GM20431 (cell line): ENCODE measurements around the gene ATMIN.

Source experiments
- in situ Hi-C: fragments of 300-500 bp; cut with MseI, MboI; formaldehyde crosslinking; loops from one replicate; pipeline ENCODE4 v1.15.0; 2020; ENCODE audit warnings: low sequenced_read_pairs; ENCODE audit not compliant: unreplicated experiment

The ATMIN gene

DNA sequence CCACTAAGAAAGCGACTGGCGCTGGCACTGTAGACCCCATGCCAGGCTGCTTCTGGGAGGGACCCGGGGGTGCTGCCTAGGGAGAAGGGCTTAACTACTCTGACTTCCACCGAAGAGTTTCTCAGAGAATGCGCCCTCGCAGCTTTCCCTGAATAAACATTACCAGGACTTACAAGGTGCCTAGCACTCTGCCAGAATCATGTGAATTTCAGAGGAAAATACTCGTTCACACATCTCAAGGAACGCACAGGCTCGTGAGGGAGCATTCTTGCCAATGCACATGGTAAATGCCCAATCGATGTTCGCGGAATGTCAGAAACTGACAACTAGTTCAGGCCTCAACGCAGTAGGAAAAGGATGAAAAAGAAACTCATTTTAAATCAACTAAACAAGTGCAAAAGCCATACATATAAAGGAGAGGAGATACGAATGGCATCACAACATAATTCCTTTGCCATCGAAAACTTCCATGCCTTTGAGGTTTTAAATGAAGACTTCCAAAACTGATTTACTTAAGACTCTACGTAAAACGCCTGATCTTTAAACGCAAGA, 30.0 kb upstream of the ATMIN start:
- in situ Hi-C loops, result no loop called here

DNA sequence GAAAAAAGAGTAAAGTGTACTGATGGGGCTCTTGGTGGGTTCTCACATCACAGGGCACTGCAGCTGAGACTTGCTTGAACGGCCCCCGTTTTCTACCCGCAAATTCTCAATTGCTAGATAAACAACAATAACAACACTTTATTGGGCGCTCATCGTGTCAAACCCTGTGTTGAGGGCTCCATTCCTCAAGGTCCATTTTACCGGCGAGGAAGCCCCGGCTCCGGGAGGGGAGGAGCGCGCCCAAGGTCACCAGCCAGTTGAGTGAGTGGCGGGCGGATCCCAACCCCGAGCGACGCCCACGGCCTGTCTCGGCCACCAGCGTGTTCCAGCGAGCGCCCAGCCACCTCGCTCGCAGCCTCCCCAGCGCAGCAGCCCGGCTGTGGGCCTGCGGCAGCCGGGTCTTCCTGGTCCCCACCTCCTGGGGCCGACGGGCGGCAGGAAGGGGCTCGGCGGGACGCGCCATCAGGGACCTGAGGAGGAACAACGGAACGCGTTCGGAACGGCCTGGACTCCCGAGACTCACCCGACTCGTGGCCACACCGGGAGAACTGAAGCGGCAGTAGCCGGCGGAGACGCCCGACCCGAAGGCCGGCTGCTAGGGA, 29.3 kb upstream of the ATMIN start:
- in situ Hi-C loops, result no loop called here

DNA sequence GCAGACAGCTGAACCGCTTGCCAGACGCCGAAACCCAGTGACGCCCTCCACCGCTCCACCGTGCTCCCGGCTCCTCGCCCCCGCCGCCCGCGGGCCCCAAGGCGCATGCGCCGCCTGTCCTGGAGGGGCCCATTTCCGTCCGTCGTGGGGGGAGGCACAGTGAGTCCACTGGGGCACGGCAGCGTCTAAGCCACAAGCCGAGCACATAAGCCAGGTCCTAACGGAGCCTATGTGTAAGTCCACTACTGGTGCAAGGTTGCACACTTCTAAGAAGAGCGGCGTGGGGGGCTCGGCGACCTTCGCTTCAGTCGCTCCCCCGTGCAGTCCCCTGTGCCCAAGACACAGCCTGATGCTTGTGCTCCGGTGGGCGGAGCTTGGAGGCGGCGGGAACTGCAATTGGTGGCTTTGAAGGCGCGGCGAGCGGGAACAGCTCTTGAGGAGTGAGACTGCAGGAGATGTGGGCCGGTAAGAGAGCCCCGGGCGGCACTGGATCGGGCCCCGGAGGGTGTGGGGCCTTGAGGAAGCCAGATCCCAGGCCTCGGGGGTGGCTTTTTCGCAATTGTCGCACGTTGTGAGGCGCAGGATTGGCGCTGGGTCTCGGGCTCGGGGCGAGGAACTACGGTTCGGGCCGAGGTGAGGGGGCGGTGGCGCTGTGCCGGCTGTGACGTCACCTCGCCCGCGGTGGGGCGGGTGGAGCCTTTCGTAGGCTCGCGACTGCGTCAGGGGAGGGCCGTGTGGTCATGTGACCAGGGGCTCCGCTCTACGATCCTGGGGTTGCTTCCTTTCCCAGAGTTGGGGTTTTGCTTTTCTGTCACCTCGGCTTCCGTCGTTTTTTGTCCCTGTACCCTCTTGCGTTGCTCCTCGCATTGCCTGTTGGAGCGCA, 28.6 kb upstream of the ATMIN start, which contains the start of the genes CENPN and CMC2:
Gene CENPN, plus strand, starts transcription at position 402 of the 883 bp plus-strand sequence. CDS start 4,726 bp downstream, outside the sequence.
Gene CMC2, minus strand, starts transcription at position 73 of the 883 bp plus-strand sequence. CDS start 9,491 bp downstream, outside the sequence.
- in situ Hi-C loops, result no loop called here

DNA sequence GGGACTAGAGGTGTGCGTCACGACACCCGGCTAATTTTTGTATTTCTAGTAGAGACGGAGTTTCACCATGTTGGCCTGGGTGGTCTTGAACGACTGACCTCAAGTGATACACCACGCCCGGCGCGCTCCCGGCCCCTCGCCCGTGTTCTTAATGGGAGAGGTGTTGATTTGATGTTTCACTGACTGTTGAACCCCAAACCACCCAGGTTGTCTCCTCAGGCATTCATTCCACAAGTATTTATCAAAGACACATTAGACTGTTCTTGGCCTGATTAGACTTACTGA, 27.2 kb upstream of the ATMIN start:
- in situ Hi-C loops, result no loop called here

DNA sequence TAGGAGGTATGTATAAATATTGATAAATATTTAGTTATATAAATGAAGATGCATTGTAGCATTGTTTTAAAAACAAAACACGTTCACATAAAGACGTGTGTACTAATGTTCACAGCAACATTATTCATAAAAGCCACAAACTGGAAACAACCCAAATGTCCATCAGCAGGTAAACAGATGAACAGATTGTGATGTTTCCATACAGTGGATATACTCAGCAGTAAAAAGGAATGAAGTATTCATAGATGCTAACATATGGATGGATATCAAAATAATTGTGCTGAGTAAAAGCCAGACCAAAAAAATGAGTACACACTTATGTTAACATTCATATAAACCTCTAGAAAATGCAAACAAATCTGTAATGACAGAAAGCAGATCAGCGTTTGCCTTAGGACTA, 22.7 kb upstream of the ATMIN start:
- in situ Hi-C loops, result no loop called here

DNA sequence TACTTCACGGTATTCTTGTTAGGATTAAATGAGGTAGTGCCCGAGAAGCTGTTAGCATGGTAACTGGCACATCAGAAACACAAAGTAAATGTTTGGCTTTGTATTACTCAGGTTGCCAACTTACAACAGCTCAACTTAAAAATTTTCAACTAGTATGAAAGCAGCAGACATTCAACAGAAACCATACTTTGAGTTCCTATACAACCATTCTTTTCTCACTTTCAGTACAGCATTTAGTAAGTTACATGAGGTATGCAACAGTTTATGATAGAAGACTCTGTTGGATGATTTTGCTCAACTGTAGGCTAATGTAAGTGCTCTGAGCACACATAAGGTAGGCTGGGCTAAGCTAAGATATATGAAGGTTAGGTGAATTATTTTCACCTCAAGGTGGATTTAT, 21.0 kb upstream of the ATMIN start:
- in situ Hi-C loops, result no loop called here

DNA sequence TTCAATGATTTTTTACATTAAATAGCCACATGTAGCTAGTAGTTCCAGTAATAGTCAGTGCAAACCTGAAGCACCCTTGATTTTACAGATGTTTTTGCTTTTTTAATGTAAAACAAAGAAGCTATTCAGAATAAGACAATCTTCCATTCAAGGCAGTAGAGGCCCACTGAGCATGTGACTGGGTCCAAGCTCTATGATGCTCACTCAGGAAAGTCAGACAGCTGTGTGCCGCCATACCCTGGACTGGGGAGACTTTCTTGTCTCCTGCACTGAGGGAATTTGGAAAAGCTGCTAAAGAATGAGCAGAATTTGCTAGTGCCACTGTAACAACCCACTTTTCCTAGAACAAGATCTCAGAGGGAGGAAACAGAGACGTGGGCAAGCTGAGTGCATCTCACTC, 17.1 kb upstream of the ATMIN start:
- in situ Hi-C loops, result no loop called here

DNA sequence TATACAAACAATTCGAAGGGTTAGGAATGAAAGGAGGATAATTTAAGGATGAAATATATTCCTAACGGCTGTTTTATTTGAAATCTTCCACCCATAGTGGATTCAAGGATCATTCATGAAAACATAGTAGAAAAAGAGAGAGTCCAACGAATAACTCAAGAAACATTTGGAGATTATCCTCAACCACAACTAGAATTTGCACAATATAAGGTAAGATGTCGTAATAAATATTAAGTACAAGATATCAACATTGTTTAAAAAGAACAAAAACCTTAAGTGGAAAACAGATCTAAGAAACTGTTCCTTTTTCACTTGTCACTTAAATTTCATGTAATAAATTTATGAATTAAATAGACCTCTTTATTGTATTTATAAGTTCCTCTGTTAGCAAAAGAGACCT, 9.2 kb upstream of the ATMIN start:
- in situ Hi-C loops, result no loop called here

DNA sequence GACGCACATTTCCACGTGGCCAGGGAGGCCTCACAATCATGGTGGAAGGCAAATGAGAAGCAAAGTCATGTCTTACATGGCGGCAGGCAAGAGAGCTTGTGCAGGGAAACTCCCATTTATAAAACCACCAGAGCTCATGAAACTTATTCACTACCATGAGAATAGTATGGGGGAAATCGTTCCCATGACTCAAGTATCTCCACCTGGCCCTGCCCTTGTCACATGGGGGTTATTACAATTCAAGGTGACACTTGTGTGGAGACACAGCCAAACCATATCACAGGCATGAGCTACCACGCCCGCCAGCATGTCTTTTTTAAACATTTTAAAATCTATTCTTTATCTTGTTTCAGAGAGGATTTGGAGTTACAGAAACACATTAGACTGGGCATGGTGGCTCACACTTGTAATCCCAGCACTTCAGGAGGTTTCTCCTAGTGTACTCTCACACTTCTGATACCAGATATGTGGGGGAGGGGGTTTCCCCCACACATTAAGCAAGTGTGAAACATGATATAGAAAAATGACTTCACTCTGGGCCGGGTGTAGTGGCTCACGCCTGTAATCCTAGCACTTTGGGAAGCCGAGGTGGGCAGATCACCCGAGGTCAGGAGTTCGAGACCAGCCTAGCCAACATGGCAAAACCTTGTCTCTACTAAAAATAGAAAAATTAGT, 5.6 kb upstream of the ATMIN start:
- in situ Hi-C loops, result no loop called here

DNA sequence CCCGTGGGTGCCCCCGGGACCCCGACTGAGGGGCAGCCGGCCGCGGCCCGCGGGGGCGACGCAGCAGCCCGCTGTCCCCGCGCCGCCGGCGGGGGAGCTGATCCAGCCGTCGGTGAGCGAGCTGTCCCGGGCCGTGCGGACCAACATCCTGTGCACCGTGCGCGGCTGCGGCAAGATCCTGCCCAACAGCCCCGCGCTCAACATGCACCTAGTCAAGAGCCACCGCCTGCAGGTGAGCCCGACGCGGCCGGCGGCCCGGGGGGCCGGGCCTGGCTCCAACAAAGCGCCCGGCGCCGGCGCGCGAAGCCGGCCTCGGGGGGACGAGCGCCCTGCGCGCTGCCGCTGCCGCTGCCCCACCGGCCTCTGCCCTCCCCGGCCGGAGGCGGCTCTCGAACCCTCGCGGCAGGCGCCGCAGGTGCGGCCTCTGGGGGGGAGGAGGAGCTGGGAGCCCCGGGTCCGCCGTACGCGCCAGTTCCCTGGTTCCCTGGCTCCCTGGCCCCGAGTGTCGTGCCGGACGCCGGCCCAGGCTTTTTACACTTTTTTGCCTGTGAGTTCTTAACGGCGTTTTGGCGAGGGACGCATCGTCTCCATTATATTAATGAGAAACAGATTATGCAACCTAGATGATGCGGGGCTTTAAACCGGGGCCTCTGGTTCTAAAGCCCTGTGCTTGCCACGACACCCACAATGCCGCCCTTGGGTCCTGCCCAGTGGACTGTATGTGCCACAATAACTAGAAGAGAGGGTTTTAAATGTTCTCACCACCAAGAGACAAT, 521 bp downstream of the ATMIN start:
- in situ Hi-C loops, result no loop called here

DNA sequence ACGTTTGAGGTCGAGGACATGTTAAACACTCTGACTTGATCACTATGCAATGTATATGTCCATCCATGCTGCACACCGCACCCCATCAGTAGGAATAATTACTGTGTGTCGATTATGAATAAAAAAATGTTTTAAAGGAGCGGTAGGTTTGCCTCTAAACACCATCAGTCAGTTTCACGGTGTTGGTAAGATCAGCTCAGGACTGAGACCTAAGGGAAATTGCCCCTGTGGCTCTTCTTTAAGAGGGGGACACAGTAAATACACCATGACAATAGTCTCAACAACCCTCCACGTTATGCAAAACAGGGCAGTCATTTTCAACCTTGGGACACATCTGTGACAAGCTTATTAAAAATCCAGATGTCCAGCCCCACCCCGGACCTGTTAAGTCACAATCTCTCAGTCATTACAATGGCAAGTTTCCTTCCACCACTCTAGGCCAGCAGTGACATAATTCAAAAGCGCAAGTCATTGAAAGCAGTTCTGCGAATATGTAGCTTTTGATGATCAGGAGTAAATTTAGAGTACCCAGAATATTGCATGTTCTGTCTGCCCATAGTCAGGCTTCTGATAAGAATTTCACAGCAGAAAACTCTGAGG, 1.2 kb downstream of the ATMIN start:
- in situ Hi-C loops, result no loop called here

DNA sequence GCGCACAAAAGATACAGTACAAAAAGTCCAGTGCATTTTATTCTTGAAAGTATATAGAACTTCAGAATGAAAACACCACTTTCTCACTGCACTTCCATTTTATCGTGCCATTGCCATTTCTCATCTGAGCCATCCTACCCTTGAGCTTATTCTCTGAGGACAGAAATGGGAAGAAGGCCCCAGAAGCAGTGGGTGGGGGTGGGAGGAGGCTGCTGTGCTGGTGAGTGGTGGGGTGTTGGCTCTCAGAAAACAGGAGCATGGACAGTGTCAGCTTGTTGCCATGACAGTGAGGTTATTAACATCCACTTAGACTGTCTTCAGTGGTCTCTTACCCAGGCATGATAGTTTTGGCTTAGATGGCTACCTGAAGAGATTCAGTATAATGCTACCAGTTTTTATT, 4.5 kb downstream of the ATMIN start:
- in situ Hi-C loops, result no loop called here

DNA sequence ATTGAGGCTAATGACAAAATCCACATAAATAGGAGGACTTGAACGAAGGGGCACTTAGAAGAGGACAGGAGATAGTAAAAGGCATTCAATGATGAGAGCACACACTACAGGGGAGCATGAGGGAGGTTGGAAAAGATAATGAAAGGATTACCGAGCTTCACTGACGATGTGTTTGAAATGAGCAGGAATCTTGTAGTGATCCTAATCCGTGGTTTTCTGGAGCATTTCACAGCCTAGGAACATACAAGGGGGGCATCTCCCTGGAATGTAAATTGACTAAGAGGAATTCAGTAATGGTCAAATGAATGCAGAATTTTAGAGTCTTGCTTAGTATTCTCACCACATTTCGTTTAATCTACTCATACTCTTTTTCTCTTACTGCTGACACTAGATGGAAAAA, 5.2 kb downstream of the ATMIN start:
- in situ Hi-C loops, result no loop called here

DNA sequence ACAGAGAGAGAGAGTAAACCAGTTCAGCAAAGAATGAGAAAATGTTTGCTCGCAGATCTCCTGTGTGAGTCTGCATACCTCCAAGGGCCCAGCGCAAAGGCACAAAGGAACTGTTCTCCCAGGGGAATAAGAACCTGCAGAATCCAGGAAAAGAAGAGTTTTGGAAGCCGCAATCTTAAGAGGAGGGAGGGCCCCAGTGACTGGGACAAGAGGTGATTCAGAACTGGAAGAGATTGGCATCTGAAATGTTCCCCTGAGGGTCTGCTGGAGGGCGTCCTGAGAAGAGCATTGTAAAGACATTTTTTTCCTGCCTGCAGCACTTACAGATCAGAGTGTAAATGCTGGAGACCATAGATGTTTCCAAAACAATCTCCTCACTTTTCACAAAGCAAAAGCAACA, 6.1 kb downstream of the ATMIN start:
- in situ Hi-C loops, result no loop called here

DNA sequence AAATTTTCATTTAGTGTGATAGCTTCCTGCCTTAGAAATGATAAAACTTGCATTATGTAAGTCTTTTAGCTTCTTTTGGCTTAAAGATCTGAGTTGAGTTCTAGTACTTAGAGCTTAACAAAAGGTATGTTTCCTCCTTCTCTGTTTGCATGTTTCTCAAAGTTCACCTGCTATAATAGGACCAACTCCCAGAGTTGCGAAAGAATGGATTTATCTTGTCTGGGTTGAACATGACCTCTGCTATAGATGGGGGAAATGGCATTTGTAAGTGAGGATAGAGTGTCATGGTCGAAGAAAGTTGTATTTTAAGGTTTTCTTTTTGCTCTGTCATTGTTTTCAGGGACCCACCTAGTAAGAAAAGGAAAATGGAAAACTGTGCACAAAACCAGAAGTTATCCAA, 7.2 kb downstream of the ATMIN start:
- in situ Hi-C loops, result no loop called here

DNA sequence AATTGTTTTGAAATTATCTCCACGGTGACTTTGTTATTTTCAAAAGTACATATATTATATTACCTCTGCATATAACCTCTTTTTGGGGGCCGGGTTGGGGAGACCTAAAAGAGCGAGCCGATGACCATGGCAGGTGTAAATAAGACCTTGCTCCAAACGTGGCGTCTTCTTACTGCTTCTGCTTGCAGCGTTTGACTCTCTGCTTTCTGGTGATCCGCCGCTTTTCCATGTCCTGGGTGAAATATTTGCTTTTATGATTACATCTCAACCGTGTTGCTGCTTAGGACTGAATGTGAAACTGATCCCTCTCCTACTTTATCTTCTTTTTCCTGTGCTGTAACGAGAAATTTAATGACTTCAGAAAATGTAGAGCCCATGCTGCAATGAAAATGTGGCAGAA, 18.1 kb downstream of the ATMIN start:
- in situ Hi-C loops, result no loop called here

DNA sequence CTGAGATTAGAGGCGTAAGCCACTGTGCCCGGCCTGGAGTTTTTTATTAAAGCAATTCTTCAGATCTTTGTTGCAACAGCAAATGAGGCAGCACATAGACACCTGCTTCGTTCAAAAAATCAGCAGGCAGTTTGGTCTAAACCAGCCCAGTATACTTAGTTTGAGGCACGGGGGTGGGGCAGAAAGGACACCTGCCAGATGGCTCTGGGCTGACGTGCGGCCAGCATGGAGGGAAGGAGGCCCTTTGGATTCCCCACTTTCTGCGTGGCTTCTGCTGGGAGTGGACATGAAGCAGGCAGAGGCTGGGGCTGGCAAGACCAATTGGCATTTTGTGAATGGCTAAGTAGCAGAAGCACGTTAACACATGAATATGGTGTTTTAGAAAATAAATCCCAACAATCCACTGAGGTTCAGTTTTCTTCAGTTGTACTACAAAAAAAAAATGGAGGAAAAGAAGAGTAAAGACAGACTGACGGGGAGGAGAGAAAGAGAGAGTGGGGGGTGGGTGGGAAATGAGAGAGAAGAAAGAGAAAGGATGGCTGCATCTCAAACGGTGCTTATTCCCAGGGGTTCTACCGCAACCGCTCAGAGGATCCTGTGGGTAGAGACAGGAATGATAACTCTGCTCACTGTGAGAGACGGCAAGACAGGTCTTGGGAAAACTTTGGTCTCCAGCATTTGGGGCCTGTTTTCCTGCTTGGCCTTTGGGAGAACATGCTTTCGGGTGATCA, 25.1 kb downstream of the ATMIN start:
- in situ Hi-C loops, result no loop called here

DNA sequence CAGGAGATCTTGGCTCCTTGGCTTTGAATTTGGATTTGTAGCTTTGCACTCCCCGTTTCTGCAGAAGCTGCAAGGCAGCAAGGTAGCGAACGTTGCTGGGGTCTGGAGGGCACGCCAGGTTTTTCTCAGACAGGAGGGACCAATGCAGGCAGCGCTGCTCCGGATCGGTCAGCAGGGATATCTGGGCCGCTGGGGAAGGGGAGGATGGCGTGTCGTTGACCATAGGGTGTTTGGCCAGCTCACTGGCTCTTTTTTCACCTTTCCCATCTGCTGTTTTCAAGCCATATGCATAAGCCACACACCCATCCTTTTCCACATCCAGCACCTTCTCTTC, 25.6 kb downstream of the ATMIN start:
- in situ Hi-C loops, result no loop called here

DNA sequence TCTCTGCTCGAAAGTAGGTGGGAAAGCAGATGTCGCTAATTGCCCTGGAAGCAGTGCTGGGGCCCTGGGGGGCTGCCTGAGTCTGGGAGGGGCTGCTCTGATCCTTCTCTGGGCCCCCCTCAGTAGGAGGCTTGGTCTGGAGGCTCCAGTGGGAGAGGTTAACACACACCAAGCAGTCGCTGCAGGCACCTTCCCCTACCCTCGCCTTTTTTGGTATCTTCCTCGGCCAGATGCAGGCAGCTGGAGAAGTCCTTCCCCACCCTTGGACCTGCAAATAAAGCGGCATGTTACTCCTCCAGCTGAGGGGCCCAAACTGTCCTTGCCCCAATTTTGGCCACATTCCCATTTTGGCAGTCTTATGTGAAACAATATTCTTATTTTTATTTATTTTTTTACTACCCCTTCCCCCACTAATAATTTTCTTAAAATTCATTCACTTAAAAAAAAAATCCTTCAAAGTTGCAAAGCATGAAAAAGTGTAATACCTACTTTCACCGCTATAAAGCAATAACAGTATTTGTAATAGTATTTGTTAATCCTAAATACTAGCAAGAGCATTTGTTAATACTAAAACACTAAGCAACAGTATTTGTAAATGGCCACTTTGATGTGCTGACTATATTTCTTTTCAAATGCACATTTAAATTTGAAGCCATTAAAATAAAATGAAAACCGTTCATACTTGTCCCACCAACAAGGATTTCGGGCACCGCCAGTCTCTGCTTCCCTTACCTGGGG, 26.4 kb downstream of the ATMIN start:
- in situ Hi-C loops, result no loop called here
